HepG2 (cell line): ENCODE results near the gene CPSF4. TPM values are rescaled to one million over a fixed set of nuclear protein-coding genes. Genes with fewer than 3 reads are reported as not detected.

ENCODE experiments used
- ATAC-seq: fragments of 200-7000 bp; cut with Tn5 transposase; 3 replicates; pipeline ENCODE4 v1.9.1; 2020; ENCODE audit warnings: mild to moderate bottlenecking, moderate library complexity
- BruUV-seq: library from RNA; stranded (reverse); fragments of 400-500 nt; replicated peaks from 2 replicates; lab custom pipeline; 2021; lab: Mats Ljungman, UMichigan
- CTCF ChIA-PET: fragments of 300-600 bp; formaldehyde crosslinking; extraction: SDS; loops from one replicate; lab custom pipeline; 2021; ENCODE audit warnings: low total read pairs, inconsistent platforms, low intra/inter-chr PET ratio; lab: Yijun Ruan, JAX
- POLR2A ChIA-PET: fragments of 350-600 bp; sonication (Branson Sonifier 250); formaldehyde crosslinking; loops from one replicate; lab custom pipeline; 2020; ENCODE audit warnings: antibody characterized with exemption, inconsistent platforms; lab: Yijun Ruan, JAX
- DNase-seq: peaks from one replicate; pipeline ENCODE4 v3.0.0-alpha.2; 2015; ENCODE audit warnings: low spot score
- FAIRE-seq: peaks from 3 replicates; lab custom pipeline; 2011; peaks lifted over from hg19 to GRCh38; lab: Jason Lieb, UNC
- H2AFZ ChIP-seq: one replicate; pipeline ENCODE4 v1.6.1; 2011; ENCODE audit warnings: low read length, inconsistent platforms
- H3K27ac ChIP-seq: fragments of 300-600 bp; 3 replicates; pipeline ENCODE4 v1.8.0; 2011; ENCODE audit warnings: mixed run types, mild to moderate bottlenecking, mixed read lengths, low read length, inconsistent platforms; ENCODE audit not compliant: insufficient read depth; ENCODE audit errors: extremely low read length
- H3K27me3 ChIP-seq, 2 experiments: fragments of 200-600 bp in 1 of 2; 2 replicates in 1 of 2; 3 replicates in 1 of 2; pipeline versions ENCODE4 v1.6.0 to v1.8.0; 2011; ENCODE audit warnings: low read length in 2 of 2, mild to moderate bottlenecking in 2 of 2, moderate library complexity in 2 of 2, inconsistent platforms in 1 of 2; ENCODE audit not compliant: insufficient read depth in 2 of 2, control insufficient read depth in 1 of 2
- H3K36me3 ChIP-seq, 2 experiments: fragments of 200-600 bp in 1 of 2; replicated peaks in 1 of 2; 2 replicates in 1 of 2; 3 replicates in 1 of 2; pipeline versions ENCODE4 v1.5.1 to v1.8.0; 2011; ENCODE audit warnings: low read length in 2 of 2, inconsistent platforms in 1 of 2; ENCODE audit not compliant: insufficient read depth in 2 of 2, control insufficient read depth in 1 of 2
- H3K4me1 ChIP-seq: 2 replicates; pipeline ENCODE4 v1.5.1; 2012; ENCODE audit warnings: low read length, inconsistent platforms; ENCODE audit not compliant: insufficient read depth
- H3K4me2 ChIP-seq: 2 replicates; pipeline ENCODE4 v1.6.0; 2011; ENCODE audit warnings: low read depth, low read length, inconsistent platforms
- H3K4me3 ChIP-seq, 3 experiments: fragments of 200-600 bp in 1 of 3; sonication (generic), shearing (Covaris generic) in 1 of 3; replicated peaks in 1 of 3; 2 replicates each; pipeline ENCODE4 v1.5.1; 2011 to 2016; ENCODE audit warnings: low read length in 3 of 3, inconsistent platforms in 2 of 3, low read depth in 2 of 3, mild to moderate bottlenecking in 2 of 3, control low read depth in 1 of 3, mixed read lengths in 1 of 3; ENCODE audit not compliant: insufficient read depth in 1 of 3
- H3K79me2 ChIP-seq: one replicate; pipeline ENCODE4 v1.6.1; 2011; ENCODE audit warnings: low read length, inconsistent platforms; ENCODE audit not compliant: insufficient read depth
- H3K9ac ChIP-seq: 2 replicates; pipeline ENCODE4 v1.6.0; 2011; ENCODE audit warnings: mild to moderate bottlenecking, low read depth, low read length, inconsistent platforms; ENCODE audit not compliant: insufficient read depth
- H3K9me3 ChIP-seq: 2 replicates; pipeline ENCODE4 v1.5.1; 2012; ENCODE audit warnings: mild to moderate bottlenecking, low read length
- H4K20me1 ChIP-seq: 2 replicates; pipeline ENCODE4 v1.6.0; 2011; ENCODE audit warnings: inconsistent platforms, mild to moderate bottlenecking, low read length, moderate library complexity; ENCODE audit not compliant: insufficient read depth
- CTCF ChIP-seq: sonication (generic); formaldehyde crosslinking; IDR thresholded peaks from 2 replicates; pipeline ENCODE4 v1.5.0; 2020; ENCODE audit warnings: mild to moderate bottlenecking, missing genetic modification reagents, moderate library complexity
- MAF1 ChIP-seq: sonication (generic); formaldehyde crosslinking; IDR thresholded peaks from 2 replicates; pipeline ENCODE4 v1.5.0; 2020; ENCODE audit warnings: missing genetic modification reagents, borderline replicate concordance
- NCOA5 ChIP-seq: sonication (generic); formaldehyde crosslinking; IDR thresholded peaks from 2 replicates; pipeline ENCODE4 v1.4.0; 2020; ENCODE audit warnings: missing genetic modification reagents
- POLR2A ChIP-seq, 2 experiments: IDR thresholded peaks; 2 replicates each; pipeline ENCODE4 v1.6.1; 2011; ENCODE audit warnings: low read depth in 2 of 2, low read length in 2 of 2, mild to moderate bottlenecking in 1 of 2, moderate library complexity in 1 of 2; ENCODE audit not compliant: insufficient read depth in 1 of 2
- POLR2G ChIP-seq: fragments of 200-400 bp; formaldehyde crosslinking; IDR thresholded peaks from 2 replicates; pipeline ENCODE4 v1.6.1; 2018; ENCODE audit warnings: mild to moderate bottlenecking, low read depth, low read length, moderate library complexity
- PTBP1 ChIP-seq: fragments of 200-400 bp; formaldehyde crosslinking; IDR thresholded peaks from 2 replicates; pipeline ENCODE4 v1.6.1; 2018; ENCODE audit warnings: low read length, low read depth; ENCODE audit not compliant: poor library complexity, severe bottlenecking
- SMC3 ChIP-seq: IDR thresholded peaks from 2 replicates; pipeline ENCODE4 v1.6.1; 2011; ENCODE audit warnings: low read length, improper control_type of control experiment
- STAG1 ChIP-seq: sonication (generic); formaldehyde crosslinking; IDR thresholded peaks from 2 replicates; pipeline ENCODE4 v1.4.0; 2020; ENCODE audit warnings: missing genetic modification reagents
- WGBS: methylation state at CpG from one replicate; pipeline ENCODE4 v1.1.6; 2017; ENCODE audit warnings: low lambda C conversion rate; 5-methylcytosine and 5-hydroxymethylcytosine counted together
- in situ Hi-C: cut with HindIII; loops from 2 replicates; pipeline ENCODE4 v1.10.0; 2017; ENCODE audit warnings: low pct_unique_long_range_greater_than_20kb; ENCODE audit not compliant: extremely low pct_ligation_motif_present
- intact Hi-C: fragments of 100-400 bp; cut with micrococcal nuclease; formaldehyde crosslinking; loops from one replicate; pipeline ENCODE4 v1.10.0; 2022; ENCODE audit not compliant: unreplicated experiment
- polyA plus RNA-seq, 8 experiments: library from polyadenylated mRNA; depleted of rRNA in 3 of 8; stranded (reverse) in 7 of 8; unstranded in 1 of 8; fragments of >200 nt; fragmentation: Illumina TruSeq in 4 of 8; extraction: Trizol in 4 of 8; gene quantifications; 2 replicates each; pipeline versions ENCODE4 v1.2.1 to v1.2.3, GENCODE V29; 2011 to 2016; ENCODE audit warnings: low read depth in 4 of 8, missing spikeins in 1 of 8, mixed read lengths in 1 of 8; ENCODE audit not compliant: insufficient read depth in 1 of 8
- total RNA-seq, 5 experiments: library from RNA; depleted of rRNA; stranded (reverse); fragments of >200 nt; fragmentation: Illumina TruSeq; extraction: Trizol; gene quantifications; 2 replicates each; pipeline ENCODE4 v1.2.3, GENCODE V29; 2016; ENCODE audit warnings: low read depth in 1 of 5
- TF ChIP-seq, protein P1 (sequence below): sonication (generic); formaldehyde crosslinking; IDR thresholded peaks from 2 replicates; pipeline ENCODE4 v1.4.0; 2020; ENCODE audit warnings: missing genetic modification reagents
- TF ChIP-seq, protein P2 (sequence below): sonication (generic); formaldehyde crosslinking; IDR thresholded peaks from 2 replicates; pipeline ENCODE4 v1.4.0; 2020; ENCODE audit warnings: missing genetic modification reagents

CPSF4 gene
- total and polyA plus RNA-seq, 2 of the 13 experiments (the other 11 are each of a cell fraction or from before 2014, with no cell fraction given): 34.1 to 49.6 TPM

DNA sequence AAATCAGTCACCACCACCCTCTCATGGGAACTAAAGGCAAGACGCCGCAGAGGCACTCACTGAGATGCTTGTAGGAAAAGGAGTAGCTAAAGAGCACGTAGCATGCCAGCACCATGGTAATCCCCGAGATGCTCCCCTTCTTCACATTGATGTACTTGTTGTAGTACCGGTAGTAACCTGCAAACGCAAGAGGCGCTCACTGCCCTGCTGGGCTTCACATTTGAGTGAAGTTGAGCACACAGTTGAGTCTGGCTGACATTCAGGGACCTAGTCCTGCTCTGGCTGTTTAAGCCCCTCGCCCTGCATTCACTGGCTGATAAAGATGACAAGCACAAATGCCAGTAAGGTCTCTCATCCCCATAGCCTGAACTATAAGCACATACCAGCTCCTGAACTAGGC lies 20.3 kb downstream of the CPSF4 start:
- peaks cover 38% of the 10 kb centered on the region for H3K4me1 ChIP-seq
- DNase-seq: peak; percentile 35
- H3K9ac ChIP-seq: no peak overlapping the region
- intact Hi-C loops (no loop called here), in situ Hi-C loops (no loop called here)
- peaks cover 57% of the 10 kb centered on the region for H3K79me2 ChIP-seq
- peaks cover 49% of the 10 kb centered on the region for H4K20me1 ChIP-seq
- FAIRE-seq: peak; percentile 37
- ChIA-PET POLR2A (interaction anchor here (0.6 kb wide), 1 partner anchor 13 kb away, joined by 5 read pairs; no protein-coding TSS in a partner anchor), CTCF (no interaction called here)
- peak; percentile 67 for ATAC-seq
- 97% methylated on average over 8 of the region's 8 CpGs for WGBS
- H3K4me2 ChIP-seq: no peak overlapping the region
- H3K36me3 ChIP-seq: peaks cover 22 to 79% of the 10 kb centered on the region in 2 experiments
- H3K9me3 ChIP-seq: no peaks in the 10 kb centered on the region
- no peak overlapping the region for H3K4me3 ChIP-seq
- TF ChIP-seq POLR2G: peak; percentile 12; the same call in 1 of the 2 replicates
- no peak for TF ChIP-seq NCOA5 (CRISPR knock-in tag)
- no peak for TF ChIP-seq MAF1 (CRISPR knock-in tag)
- TF ChIP-seq, protein P1, sequence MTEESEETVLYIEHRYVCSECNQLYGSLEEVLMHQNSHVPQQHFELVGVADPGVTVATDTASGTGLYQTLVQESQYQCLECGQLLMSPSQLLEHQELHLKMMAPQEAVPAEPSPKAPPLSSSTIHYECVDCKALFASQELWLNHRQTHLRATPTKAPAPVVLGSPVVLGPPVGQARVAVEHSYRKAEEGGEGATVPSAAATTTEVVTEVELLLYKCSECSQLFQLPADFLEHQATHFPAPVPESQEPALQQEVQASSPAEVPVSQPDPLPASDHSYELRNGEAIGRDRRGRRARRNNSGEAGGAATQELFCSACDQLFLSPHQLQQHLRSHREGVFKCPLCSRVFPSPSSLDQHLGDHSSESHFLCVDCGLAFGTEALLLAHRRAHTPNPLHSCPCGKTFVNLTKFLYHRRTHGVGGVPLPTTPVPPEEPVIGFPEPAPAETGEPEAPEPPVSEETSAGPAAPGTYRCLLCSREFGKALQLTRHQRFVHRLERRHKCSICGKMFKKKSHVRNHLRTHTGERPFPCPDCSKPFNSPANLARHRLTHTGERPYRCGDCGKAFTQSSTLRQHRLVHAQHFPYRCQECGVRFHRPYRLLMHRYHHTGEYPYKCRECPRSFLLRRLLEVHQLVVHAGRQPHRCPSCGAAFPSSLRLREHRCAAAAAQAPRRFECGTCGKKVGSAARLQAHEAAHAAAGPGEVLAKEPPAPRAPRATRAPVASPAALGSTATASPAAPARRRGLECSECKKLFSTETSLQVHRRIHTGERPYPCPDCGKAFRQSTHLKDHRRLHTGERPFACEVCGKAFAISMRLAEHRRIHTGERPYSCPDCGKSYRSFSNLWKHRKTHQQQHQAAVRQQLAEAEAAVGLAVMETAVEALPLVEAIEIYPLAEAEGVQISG: 0 out of 2 replicates have a peak, but pooled peaks have one; percentile 36
- TF ChIP-seq POLR2A (IDR thresholded peaks at IDR 0.05; ENCODE audit: insufficient read depth in 1 of 2, low read depth in 2 of 2, low read length in 2 of 2): peak in 1 of 2 experiments; percentile 23; a peak in 1 of 4 replicates
- TF ChIP-seq STAG1 (CRISPR knock-in tag): peak; percentile 41; the same call in 1 of the 2 replicates
- TF ChIP-seq, protein P2, sequence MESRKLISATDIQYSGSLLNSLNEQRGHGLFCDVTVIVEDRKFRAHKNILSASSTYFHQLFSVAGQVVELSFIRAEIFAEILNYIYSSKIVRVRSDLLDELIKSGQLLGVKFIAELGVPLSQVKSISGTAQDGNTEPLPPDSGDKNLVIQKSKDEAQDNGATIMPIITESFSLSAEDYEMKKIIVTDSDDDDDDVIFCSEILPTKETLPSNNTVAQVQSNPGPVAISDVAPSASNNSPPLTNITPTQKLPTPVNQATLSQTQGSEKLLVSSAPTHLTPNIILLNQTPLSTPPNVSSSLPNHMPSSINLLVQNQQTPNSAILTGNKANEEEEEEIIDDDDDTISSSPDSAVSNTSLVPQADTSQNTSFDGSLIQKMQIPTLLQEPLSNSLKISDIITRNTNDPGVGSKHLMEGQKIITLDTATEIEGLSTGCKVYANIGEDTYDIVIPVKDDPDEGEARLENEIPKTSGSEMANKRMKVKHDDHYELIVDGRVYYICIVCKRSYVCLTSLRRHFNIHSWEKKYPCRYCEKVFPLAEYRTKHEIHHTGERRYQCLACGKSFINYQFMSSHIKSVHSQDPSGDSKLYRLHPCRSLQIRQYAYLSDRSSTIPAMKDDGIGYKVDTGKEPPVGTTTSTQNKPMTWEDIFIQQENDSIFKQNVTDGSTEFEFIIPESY (CRISPR knock-in tag): 0 out of 2 replicates have a peak, but pooled peaks have one; percentile 19
- TF ChIP-seq SMC3: peak; percentile 4; the same call in 1 of the 2 replicates
- TF ChIP-seq CTCF: peak; percentile 44; the same call in 1 of the 2 replicates
- TF ChIP-seq PTBP1: no peak
- no peaks in the 10 kb centered on the region for H3K27me3 ChIP-seq
- no peak overlapping the region for H2AFZ ChIP-seq
- H3K27ac ChIP-seq: no peak overlapping the region
- no TSS peak for BruUV-seq
